ENCODE measurements around the gene CGB8.
A peak's percentile ranks its signal among the peaks of the same experiment; 100 is the strongest.
"Not testable (repeated sequence)": the region's sequence is repeated elsewhere in the genome, so short reads cannot be mapped to it uniquely, and the experiment has no call there.

The CGB8 gene

DNA sequence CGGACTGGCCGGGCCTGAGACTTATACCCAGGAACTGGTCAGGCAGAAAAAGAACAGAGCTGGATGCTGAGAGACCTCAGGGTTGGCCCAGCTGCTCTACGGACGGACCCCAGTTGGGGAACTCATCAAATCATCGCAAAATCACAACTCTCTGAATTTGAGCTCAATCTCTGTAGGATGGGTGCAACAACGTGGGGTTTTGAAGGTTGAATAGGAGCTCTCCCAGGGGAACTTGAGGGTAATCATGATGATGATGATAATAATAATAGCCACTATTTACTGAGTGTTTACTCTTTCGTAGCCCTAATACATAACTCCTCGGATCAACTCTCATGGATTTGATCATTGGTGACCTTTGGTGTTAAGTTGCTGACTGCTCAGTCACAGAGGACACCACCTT is 18.6 kb downstream of the CGB8 start:
- not testable (repeated sequence) for DNase-seq (ENCODE audit: low spot score)

DNA sequence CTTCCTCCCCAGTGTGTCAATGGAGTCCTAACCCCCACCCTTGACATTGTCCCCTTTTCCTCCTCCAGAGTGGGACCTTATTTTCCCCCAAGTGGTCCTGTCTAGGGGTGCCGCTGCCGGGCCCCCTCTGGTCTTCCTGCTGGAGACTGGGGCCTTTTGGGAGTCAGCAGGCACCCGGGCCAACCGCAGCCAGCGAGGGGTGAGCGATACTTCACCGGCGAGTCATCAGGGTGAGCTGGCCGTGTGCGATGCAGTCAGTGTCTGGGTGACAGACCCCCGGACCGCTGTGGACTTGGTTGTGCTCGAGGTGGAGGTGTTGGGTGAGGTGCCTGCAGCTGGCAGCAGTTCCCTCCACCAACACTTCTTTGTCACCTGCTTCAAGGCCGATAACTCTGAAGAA is 19.2 kb downstream of the CGB8 start:
- DNase-seq (ENCODE audit: low spot score) = not testable (repeated sequence)

DNA sequence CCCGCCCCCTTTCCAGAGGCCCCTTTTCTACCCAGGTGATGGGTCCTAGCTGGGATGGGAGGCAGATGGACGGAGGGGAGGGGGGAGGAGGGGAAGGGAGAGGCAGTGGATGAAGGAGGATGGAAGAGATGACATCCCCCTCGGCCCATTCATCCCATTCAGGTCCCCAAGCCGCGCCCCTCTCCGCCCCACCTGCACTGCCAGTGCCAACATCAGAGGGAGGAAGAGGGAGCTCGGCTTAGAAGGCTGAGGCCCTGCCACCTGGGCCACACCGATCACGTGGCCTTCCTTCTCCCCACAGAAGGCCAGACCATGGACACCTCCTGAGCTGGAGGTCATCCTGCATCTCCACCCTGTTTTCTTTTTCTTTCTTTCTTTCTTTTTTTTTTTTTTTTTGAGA is 20.2 kb downstream of the CGB8 start:
- DNase-seq (ENCODE audit: low spot score) = not testable (repeated sequence)

DNA sequence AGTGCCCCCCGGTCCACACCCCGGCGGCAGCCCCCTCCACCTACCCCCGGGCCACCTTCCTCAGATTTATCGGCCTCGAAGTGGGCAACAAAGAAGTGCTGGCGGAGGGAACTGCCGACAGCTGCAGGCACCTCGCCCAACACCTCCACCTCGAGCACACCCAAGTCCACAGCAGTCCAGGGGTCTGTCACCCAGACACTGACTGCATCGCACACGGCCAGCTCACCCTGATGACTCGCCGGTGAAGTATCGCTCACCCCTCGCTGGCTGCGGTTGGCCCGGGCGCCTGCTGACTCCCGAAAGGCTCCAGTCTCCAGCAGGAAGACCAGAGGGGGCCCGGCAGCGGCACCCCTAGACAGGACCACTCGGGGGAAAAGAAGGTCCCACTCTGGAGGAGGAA is 23.3 kb downstream of the CGB8 start:
- not testable (repeated sequence) for DNase-seq (ENCODE audit: low spot score)

DNA sequence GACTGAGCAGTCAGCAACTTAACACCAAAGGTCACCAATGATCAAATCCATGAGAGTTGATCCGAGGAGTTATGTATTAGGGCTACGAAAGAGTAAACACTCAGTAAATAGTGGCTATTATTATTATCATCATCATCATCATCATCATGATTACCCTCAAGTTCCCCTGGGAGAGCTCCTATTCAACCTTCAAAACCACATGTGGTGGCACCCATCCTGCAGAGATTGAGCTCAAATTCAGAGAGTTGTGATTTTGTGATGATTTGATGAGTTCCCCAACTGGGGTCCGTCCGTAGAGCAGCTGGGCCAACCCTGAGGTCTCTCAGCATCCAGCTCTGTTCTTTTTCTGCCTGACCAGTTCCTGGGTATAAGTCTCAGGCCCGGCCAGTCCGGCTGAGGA is 23.8 kb downstream of the CGB8 start:
- DNase-seq (ENCODE audit: low spot score) = not testable (repeated sequence)

DNA sequence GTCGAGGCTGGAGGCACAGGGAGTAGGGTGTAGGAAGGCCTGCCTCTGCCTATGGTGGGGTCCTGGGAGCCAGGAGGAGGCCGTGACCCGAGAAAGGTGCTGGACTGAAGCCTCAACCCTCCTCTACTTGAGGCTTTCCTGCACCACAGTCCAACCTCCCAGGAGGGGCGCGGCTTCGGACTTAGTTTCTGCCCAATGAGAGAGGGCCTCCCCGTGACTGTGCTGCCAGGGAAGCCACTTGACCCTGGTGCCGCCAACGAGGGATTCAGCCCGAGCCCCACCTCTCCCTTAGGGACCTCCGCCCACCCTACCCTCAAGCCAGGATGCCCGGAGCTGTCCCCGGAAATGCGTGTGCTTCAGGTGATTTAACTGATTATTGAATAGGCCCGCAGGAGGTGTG is 24.7 kb downstream of the CGB8 start, which contains the start of gene CGB3:
Gene CGB3 (minus strand): TSS at position 101 of the 400 bp plus-strand sequence. CDS start 362 bp downstream, outside the sequence.
- DNase-seq (ENCODE audit: low spot score) = not testable (repeated sequence)

DNA sequence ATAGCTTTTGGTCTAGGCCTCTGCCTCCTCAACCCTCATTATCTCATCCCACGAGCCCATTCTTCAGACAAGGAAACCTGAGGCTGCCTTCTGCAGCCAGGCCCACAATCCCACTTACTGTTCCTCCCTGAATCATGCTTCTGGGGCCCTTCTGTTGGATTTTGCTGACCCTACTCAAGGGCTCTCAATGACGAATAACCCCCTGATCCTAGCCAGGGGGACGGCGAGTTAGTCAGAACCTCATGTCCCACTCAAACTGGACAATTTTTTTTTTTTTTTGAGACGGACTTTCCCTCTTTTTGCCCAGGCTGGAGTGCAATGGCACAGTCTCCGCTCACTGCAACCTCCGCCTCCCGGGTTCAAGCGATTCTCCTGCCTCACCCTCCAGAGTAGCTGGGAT is 26.8 kb downstream of the CGB8 start:
- no peak for DNase-seq (ENCODE audit: low spot score)

DNA sequence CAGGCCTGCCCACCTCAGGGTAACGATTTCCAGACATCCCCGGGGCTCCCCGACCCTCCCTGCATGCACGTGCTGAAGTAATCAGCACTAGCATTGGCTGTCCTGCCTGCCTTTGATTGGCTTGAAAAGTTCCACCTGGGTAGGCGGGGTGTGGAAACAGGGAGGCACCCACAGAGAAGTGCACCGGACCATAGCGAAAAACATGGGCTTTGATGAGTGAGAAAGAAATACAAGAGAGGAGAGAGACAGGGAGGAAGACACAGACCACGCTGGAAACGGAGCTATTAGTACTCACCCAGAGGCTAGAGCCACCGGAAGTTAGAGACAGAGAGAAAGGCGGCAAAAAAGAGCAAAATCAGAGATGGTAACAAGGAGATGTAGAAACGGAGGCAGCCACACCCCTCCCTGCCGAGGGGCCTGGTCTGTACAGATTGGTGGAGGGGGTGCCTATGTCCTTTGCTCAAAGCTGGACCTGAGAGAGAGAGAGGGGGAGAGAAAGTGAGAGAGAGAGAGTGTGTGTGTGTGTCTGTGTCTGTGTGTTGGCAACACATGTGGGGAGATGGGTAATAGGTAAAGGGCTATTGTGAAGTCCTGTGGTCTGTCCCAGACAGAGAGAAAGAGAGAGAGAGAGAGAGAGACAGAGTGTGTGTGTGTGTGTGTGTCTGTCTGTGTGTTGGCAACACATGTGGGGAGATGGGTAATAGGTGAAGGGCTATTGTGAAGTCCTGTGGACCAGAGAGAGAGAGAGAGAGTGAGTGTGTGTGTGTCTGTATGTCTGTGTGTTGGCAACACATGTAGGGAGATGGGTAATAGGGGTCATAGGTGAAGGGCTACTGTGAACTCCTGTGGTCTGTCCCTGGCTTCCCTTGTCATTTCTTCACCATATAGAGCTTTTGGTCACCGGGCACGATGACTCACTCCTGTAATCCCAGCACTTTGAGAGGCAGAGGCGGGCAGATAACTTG is 27.7 kb downstream of the CGB8 start:
- no peak for DNase-seq (ENCODE audit: low spot score)

DNA sequence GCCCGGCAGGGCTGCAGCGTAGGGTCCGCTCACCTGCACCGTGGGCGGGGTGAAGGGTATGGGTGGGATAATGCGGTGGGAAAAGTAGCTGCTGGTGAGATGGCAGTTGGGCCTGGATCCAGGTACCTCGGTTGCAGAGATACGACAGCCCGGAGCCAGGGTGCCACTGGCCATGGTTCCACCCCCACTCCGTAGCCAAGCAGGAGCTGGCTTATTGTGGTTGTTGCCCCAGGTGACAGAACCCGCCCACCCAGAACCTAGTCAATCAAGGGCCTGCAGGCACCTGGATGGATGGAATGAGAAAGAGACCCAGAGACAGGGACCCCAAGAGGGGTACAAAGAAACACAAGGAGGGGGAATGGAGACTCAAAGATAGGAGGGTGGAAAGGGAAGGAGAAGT is 28.6 kb downstream of the CGB8 start:
- DNase-seq (ENCODE audit: low spot score) = no peak

DNA sequence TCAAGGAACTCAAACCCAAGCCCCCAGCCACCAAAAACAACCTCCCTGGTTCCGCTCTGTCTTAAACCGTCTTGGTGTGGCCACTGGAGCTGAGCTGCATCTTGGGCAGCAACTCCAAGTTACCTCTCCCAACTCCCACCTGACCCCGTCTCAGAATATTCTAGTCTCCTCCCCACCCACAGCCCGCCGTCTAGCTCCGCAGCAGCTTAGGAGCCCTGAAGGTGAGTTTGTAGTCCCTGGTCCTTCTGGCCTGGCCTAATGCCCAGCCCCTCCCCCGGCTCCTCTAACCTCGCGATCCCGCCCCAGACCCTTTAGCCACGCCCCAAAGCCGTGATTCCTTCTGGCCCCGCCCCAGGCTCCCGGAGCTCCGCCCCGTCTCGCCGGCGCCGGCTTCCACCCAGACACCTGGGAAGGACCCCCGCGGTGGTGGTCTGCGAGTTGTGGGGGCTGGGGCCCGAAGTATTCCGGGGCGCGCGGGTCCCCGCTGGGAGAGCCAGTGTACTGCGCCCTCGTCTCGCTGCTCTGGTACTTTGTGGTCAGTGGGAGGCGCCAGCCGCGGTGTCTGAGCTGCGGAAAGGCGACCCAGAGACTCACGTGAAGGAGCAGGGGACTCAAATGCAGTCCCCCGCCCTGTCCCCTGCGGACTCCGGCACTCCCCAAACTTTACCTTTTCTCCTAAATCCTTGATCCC is 29.5 kb downstream of the CGB8 start:
- DNase-seq (ENCODE audit: low spot score) = peak; percentile 21

DNA sequence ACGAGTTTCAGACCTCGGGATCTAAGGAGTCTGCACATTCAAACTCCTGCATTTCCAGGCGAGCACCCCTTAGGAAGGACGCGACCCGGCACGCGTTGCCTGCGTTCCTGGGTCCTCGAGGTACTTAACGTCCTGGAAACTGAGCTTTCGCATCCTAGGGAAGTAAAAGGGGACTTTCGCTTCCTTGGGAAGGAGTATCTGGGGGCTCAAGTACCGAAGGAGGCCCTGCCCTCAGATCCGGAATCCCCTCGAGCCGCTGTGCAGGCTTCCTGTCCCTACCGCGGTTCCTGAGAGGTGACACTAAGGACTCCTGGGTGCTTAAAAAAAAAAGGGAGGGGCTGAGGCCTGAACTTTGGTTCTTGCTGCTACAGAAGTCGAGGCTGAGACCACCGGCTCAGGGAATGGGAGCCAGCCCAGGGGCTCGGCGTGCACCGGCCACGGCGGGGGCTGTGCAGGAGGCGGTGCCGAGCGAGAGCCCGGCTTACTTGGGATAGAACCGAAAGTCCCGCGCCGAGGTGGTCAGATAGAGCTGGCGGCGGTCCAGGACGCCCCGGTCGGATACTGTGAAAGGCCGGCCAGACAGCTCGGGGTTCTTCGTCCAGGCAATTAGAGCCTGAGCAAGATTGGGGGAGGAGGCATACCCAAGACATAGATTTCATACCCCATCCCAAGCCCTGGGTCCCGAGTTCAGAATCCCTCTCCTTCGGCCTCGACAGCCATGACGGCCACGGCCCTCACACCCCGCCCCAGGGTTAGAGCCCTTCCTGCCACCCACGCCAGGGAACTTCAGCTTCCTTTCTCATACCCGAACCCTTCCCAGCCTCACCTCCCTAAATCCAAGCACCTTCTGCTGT is 30.3 kb downstream of the CGB8 start:
- not testable (repeated sequence) for DNase-seq (ENCODE audit: low spot score)

DNA sequence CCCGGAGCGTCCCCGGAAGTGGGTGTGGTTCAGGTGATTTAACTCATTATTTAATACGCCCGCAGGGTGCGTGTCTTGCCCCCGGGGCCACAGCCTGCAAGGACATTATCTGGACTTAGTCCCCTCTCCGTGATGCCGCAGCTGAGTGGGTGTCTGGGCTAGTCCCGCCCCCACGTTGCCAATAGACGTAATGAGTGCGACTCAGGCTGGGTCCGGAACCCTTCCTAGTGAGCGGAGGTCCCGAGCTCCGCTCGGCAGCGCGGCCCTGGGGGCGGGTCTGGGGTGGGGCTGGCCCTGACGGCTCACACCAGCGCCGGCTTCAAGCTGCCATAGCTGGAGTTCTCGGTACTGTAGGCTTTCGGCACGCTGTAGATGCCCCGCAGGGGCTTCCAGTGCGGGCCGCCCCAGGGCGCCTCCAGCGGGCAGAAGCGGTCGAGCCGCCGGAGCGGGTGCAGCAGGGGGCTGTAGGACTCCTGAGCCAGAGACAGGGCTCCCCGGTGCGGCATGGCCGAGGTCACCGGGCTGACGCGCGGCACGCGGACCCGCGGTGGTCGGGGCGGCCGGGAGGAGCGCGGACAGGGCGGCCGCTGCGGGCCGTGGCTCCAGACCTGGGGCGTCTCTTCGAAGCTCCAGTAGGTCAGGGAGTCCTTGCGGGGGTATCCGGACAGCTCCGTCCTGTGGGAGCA is 31.1 kb downstream of the CGB8 start:
- DNase-seq (ENCODE audit: low spot score) = no peak

DNA sequence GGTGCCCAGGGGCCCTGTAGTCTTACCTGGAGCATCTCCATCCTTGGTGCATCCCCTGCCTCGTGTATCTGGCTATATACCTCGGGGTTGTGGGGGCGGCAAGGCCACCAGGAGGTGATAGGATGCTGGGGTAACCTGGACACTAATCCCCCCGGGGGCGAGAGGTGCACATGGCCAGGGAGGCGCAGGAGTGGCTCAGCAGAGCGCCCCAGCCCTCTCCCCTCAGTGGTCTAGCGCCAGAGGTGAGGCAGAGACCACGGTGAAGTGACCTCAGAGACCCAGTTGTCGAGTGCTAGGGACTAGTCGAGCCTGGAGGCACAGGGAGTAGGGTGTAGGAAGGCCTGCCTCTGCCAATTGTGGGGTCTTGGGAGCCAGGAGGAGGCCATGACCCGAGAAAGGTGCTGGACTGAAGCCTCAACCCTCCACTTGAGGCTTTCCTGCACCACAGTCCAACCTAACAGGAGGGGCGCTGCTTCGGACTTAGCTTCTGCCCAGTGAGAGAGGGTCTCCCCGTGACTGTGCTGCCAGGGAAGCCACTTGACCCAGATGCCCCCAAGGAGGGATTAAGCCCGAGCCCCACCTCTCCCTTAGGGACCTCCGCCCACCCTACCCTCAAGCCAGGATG is 31.8 kb downstream of the CGB8 start, which contains the start of gene LHB:
Gene LHB (minus strand): TSS at position 51 of the 625 bp plus-strand sequence. CDS start 10 bp downstream, at position 41.
- DNase-seq (ENCODE audit: low spot score) = no peak

DNA sequence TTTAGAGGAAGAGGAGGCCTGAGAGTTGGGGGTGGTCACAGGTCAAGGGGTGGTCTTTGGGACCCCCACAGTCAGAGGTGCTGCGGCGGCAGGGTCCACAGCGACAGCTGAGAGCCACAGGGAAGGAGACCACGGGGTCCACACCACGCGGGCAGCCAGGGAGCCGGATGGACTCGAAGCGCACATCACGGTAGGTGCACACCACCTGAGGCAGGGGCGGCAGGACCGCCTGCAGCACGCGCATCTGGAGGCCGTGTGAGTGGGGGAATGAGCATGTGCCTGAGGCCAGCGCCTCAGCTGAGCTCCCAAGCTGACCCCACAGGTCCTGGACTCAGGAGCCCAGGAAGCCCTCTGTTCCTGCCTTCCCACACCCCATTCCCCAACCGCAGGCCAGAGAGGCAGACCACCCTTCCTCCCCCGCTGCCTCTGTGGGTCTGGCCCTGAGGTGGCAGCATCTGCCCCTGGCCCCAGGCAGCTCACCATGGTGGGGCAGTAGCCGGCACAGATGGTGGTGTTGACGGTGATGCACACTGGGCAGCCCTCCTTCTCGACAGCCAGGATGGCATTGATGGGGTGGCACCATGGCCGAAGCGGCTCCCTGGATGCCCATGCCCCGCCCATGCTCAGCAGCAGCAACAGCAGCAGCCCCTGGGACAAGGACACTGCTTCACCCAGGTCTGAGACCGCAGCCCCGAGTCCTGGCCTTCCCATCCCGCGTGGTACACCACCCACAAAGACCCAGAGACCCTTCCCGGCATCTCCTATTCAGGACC is 32.7 kb downstream of the CGB8 start:
- DNase-seq (ENCODE audit: low spot score) = no peak

DNA sequence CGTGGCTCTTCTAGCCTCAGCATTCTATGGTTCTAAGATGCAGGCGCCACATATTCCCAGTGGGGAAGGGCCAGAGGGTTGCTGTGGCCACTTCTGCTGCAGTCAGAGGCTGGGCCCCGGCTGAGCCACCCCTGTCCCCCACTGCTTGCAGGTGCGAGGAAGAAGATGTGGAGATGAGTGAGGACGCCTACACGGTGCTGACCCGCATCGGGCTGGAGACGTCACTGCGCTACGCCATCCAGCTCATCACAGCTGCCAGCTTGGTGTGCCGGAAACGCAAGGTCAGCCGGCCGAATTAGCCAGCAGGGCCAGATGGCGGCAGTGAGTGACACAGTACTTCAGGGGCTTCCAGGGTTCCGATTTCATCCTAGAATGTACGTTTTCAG is 34.0 kb downstream of the CGB8 start:
- no peak for DNase-seq (ENCODE audit: low spot score)

DNA sequence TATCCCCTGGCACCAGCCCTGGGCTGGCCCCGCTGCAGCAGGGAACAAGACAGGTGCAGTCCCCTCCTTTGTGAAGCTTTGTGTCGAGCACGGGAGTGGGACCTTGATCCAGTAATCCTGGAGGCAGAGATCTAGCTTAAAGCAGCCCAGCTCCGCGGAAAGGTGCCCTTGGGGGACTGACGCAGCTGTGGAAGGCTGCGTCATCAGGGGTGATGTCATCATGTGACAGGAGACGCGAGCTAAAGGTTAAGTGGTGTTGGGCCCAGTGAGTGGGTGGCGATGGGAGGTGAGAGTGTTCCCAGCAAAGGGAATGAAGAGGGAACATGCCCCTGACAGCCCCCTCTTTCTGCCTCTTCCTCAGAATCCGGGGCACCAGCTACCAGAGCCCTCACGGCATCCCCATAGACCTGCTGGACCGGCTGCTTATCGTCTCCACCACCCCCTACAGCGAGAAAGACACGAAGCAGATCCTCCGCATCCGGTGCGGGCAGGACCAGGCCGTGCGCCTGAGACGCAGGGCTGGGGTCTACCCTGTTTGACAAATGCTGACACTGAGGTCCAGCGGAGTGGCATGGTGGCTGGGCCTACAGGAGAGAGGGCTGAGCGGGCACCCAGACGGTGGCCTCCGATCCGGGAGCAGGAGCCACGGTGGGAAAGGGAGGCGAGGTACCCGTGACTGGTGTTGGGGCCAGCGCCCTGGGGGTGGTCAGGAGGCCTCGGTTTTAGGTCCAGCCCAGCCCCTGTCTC is 34.6 kb downstream of the CGB8 start:
- DNase-seq (ENCODE audit: low spot score) = no peak

DNA sequence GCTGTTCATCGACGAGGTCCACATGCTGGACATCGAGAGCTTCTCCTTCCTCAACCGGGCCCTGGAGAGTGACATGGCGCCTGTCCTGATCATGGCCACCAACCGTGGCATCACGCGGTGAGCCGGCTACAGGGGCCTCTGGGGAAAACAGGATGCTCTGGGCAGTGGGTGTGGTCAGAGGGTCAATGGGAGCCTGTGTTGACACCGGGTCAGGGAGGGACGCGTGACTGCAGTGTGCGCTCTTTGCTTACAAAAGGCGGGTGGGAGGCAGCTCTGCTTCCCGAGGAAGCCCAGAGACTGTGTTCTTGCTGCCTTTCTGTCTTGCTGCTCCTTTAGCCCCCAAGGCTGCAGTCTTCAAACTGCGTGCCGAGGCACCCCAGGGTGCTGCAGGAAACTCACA is 37.7 kb downstream of the CGB8 start:
- no peak for DNase-seq (ENCODE audit: low spot score)

DNA sequence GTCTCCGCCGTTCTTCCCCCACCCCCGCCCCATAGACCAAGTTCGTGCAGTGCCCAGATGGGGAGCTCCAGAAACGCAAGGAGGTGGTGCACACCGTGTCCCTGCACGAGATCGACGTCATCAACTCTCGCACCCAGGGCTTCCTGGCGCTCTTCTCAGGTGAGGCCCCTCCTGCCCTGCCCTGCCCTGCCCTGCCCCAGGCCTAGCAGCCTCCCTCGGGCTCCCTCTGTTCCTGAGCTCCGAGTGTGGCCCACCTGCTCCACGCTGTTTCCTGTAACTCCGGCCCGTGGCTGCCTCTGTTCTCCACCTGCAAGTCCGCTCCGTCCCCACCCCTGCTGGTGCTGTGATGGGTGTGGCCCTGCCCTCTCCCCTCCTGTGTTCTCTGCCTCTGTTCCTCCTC is 38.5 kb downstream of the CGB8 start:
- no peak for DNase-seq (ENCODE audit: low spot score)

DNA sequence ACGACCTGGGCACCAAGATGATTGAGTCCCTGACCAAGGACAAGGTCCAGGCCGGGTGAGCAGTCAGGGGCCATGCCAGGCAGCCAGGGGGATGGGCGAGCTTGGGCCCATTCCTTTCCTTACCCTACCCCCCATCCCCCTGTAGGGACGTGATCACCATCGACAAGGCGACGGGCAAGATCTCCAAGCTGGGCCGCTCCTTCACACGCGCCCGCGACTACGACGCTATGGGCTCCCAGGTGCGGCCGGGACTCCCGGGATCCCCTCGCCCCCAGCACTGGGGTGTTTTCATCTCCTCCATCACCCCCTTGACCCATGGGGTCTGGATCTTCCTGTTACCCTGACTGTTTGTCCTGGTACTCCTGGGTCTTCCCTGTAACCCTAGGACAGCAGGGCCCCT is 39.1 kb downstream of the CGB8 start:
- no peak for DNase-seq (ENCODE audit: low spot score)

All from pons (tissue), 1 donor.